GM18951 (cell line): ENCODE measurements around the gene RNASE11.
"Not testable (repeated sequence)": the region's sequence is repeated elsewhere in the genome, so short reads cannot be mapped to it uniquely, and the experiment has no call there.

Experiments
- POLR2A ChIP-seq: IDR thresholded peaks from 4 replicates; pipeline ENCODE4 v1.6.1; 2011; ENCODE audit warnings: mild to moderate bottlenecking; ENCODE audit not compliant: insufficient read length, insufficient read depth; ENCODE audit errors: extremely low read depth
- in situ Hi-C: fragments of 300-500 bp; cut with MboI; formaldehyde crosslinking; loops from one replicate; pipeline ENCODE4 v1.12.0; 2022; ENCODE audit warnings: low sequenced_read_pairs, mixed read lengths, inconsistent platforms; ENCODE audit not compliant: unreplicated experiment

RNASE11 gene

DNA sequence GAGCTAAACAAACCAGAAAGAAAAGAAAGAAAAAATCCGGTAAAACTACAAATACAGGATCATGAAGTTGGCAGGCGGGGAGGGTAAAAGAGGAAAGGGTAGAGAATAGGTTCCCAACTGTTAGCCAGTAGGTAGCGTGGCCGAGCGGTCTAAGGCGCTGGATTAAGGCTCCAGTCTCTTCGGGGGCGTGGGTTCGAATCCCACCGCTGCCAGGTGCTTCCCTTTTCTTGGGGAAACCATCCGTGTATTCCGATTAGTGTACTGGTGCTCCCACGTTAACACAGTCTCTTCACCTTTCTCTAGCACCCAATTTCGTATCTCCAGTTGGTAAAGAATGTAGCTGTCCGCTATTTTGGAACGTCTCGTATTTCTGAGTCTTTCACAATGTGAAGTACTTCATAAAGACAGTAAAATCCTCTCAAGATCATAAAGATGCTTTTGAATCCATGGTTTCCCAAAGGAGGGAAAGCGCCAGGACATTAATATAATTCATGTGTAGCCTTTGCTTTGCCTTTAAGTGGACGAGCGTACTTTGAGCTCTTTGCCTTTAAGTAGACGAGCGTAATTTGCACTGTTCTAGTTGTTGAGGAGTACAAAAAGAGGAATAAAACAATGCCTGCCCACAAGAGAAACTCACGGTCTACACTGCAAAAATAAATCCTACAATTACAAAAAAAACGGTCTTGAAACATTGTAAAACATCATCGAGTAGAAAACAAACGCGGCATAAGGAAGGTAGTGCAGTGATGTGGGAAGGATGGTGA is 22.4 kb upstream of the RNASE11 start:
- in situ Hi-C loops = loop anchor here (5.0 kb wide), 2 partner anchors 77 to 278 kb away; partner anchors contain the start of genes ANG and CCNB1IP1
- TF ChIP-seq POLR2A = no peak

DNA sequence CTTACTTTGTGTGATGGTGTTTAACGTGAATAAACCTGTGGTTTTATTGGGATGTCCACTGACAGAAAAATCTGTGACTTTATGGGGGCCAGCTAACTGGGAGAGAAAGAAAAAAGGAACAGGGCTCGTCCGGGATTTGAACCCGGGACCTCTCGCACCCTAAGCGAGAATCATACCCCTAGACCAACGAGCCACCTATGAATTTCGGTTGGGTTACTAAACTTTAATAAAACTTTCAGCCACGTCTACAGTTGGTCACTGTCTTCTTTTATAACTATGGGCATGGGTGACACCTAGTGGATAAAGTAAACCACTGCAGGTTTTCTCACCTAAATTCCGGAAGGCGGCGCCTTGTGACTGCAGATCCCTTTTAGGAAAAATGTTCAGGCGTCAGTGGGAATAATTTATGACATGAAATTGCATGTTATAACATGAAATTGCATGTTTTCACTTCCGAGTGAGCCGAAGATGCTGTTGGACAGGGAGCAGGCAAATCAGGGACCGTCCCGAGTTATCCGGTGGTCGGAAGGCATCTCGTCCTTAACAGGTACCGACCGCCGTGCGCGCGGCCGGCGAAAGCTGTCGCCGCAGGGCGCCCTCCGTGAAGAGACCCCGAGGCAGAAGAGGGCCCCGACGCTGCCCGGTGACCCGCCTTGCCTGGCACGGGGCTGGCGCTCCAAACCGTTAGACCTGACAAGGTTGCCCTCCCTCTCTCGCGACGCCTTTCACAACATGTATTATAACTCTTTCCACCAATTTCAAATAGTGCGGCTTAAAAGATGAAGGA is 21.6 kb upstream of the RNASE11 start:
- TF ChIP-seq POLR2A = no peak
- in situ Hi-C loops = loop anchor here (5.0 kb wide), 2 partner anchors 78 to 277 kb away; partner anchors contain the start of genes ANG and CCNB1IP1

DNA sequence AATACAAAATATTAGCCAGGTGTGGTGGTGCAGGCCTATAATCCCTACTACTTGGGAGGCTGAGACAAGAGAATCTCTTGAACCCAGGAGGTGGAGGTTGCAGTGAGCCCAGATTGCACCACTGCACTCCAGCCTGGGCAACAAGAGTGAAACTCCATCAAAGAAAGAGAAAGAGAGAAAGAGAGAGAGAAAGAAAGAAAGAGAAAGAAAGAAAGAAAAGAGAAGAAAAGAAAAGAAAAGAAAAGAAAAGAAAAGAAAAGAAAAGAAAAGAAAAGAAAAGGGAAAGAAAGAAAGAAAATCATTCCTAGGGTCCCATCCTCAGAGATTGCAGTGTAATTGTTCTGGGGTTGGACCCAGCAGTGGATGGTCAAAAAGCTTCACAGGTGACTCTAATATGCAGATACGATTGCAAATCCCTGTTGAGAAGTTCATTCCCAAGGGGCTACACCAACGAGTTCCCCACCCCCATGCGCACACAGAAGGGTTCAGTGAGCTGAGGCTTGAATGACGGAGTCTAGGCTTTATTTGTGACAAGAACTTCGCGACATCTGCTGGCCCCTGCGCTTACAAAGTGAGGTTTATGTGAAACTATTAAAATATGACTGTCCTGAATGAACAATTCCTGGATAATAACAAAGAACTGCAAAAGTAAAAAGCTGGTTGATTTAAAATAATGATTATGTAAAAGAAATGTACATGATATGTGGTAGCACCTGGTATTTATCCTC is 20.7 kb upstream of the RNASE11 start:
- TF ChIP-seq POLR2A = no peak
- in situ Hi-C loops = no loop called here

DNA sequence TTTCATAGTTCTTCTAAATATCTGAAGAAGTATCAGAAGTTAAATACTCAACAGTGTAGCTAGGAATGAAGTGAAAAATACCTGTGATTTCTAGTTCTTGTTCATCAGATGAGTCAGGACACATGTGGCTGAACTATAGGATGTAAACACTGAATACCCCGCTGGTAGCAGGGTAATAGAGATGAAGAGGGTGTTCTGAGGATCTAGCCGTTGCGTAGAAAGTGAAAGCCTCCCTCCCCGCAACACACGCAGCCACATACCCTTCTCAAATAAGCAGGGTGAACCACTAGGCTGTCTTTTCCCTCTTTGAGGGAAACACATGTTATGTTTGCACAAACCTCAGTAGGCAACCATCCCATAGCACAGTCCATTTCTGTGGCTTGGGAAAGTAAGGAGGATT is 19.8 kb upstream of the RNASE11 start:
- in situ Hi-C loops = no loop called here
- no peak for TF ChIP-seq POLR2A

DNA sequence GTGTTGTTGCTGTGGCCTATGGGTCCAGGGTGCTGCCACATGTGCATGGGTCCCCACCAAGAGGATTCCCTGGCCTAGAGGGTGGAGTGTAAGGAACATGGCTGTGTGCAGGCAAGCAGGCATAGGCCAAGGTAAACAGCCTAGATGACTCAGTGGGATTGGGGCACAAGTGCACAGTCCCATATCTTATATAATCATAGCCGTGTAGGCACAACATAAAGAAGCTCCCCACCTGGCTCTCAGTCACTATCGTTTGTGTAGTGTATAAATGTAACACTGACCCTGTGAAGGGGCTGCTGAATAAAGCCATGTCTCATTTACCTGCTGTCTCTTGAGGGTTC is 19.1 kb upstream of the RNASE11 start:
- in situ Hi-C loops = no loop called here

DNA sequence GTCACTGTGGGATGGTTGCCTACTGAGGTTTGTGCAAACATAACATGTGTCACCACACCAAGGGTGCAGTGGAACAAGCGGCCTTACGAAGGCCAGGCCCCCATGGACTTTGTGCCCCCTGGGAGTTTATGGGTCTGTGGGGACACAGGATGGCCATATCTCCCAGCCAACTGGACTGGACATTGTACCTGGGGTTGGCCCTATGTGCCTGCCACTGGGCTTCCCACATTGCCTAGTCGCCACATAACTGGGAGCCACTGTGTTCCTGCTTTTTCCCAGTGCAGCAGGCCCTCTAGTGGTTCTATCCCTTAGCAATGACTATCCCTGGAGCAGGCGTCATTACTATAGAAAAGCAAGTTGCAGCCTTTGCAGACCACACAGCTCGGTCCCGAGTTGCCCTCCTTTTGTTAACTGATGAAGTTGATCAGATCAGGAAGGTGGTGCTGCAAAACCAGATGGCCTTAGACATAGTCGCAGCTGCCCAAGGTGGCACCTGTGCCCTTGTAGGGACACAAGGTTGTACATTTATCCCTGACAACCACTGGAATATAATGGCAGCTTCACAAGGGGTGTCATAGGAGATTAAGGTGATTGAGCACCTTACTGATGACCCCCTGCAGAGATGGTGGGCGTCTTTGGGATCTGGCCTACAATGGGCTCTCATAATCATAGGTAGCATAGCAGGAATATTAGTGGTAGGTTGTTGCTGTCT is 18.5 kb upstream of the RNASE11 start:
- in situ Hi-C loops = no loop called here
- TF ChIP-seq POLR2A = no peak

More for the DNA sequence above, 19.1 kb upstream of the RNASE11 start:
- no peak for TF ChIP-seq POLR2A

DNA sequence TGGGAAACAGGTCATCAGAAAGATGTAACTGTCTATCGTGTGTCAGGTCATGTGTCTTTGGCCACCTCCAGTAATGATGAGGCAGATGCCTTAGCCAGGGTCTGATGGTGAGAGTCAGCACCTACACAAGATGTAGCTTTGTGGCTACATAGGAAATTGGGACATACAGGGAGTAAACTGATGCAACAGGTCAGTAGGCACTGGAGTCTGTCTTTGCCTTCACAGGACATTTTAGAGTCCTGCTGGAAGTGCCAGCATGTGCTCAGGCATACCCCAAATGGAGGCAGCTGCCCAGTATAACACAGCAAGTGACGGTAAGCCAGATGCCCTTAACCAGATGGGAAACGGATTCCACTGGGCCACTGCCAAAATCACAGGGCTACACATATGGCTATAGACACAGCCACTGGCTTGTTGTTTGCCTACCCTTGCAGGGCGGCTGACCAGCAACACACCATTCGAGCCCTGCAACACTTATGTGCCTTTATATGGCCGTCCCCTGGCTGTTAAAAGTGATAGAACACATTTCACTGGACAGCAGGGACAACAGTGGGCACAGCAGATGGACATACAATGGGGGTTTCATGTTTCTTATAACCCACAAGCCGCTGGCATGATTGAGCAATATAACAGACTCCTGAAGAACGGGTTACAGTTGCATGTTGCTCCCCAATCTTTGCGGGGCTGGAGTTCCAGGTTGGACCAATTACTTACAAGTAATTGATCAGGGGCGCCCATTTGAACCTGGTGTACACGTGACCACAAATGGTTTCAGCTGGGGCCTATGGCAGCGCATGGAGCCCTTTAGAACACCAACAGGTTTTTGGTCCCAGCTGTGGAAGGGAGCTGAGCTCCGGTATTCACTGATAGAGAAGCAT is 16.3 kb upstream of the RNASE11 start:
- TF ChIP-seq POLR2A = no peak
- in situ Hi-C loops = no loop called here

DNA sequence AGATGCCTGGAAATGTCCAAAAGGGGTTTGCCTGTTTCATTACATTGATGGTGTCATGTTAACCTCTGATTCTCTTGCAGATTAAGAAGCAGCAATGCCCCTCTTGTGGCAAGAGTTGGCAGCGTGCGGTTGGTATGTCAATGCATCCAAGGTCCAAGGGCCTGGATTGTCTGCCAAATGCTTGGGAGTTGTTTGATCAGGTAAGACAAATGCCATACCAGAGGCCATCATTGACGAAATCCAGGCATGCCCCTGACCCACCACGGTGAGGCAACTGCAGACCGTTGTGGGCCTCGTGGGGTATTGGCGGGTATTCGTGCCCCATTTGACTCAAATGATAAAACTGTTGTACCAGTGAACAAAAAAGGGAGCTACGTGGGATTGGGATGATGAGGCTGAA is 14.8 kb upstream of the RNASE11 start:
- TF ChIP-seq POLR2A = no peak
- in situ Hi-C loops = no loop called here

DNA sequence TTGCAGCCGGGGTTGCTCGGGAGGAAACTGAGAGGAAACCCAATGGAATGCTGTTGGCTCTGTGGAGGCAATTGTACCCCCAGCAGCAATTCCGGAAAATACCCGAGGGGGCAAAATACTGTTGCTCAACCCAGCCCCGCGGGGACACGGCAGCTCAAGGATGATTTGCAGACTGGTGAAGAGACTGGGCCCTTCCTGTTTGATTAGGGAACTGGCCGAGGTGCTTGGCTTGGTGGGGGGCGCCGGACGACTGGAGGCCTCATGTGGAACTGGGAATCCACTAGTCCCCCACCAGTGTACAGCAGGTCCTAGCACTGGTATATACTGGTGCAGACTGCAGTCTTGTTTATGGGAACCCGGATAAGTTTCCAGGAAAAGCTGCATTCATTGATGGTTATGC is 13.7 kb upstream of the RNASE11 start:
- in situ Hi-C loops = no loop called here
- TF ChIP-seq POLR2A = no peak

DNA sequence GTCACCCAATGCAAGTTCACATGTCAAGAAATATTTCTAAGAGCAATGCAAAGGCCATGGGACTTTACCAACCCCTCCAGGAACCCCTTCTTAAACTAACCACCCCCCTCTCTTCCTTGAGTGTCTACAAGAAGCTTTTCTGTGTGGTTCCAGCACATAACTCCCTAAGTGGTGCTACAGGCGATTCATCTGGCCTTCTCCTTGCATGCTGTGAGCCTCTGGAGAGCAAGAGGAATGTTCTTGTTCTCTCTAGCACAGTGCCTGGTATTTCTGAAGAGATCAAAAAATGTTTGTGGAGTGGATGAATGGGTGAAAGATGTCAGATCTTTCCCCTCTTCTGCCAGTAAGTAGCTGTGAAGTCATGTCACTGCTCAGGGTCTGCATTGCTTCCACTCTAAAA is 9.3 kb upstream of the RNASE11 start:
- in situ Hi-C loops = no loop called here
- no peak for TF ChIP-seq POLR2A

DNA sequence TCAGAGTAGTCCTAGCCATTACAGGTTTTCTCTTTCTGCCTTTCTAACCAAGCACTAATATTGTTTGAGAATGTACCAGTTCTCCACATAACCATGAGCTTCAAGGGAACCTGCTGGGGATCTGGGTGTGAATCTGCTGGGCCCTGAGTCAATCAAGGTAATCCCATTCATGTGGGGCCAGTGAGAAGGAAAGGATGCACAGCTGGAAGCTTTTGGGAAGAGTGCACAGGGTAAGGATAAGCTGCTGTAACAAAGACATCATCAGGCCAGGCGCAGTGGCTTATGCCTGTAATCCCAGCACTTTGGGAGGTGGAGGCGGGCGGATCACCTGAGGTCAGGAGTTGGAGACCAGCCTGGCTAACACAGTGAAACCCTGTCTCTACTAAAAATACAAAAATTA is 7.9 kb upstream of the RNASE11 start:
- in situ Hi-C loops = not testable (repeated sequence)

DNA sequence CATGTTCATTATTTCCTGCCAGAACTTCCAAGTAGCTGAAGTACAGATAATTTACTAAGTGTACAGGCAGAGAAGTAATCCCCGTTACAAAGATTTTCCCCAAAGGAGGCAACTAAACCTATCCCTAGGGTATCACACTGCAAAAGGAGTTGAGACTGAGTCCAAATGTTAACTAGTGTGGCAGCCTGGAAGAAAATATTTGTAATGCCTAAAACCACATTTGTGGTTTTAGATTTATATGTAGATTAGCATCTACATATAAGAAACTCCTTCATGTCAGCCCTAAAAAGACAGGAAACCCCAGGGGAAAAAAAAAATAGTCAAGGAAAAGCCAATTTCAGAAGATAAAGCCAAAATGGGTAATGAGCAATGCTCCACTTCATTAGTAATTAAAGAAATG is 4.8 kb upstream of the RNASE11 start:
- in situ Hi-C loops = no loop called here
- TF ChIP-seq POLR2A = no peak
